ENCODE data around the gene SRP72.
"Not testable (repeated sequence)": the region's sequence is repeated elsewhere in the genome, so short reads cannot be mapped to it uniquely, and the experiment has no call there.

Gene SRP72

GRCh38 chr4:56464581-56464980, 2.8 kb upstream of the SRP72 start:
- in situ Hi-C loops (cut with HindIII; ENCODE audit: low sequenced_read_pairs) = loop anchor here (5.0 kb wide), 2 partner anchors 67 to 73 kb away; no protein-coding TSS in a partner anchor

DNA sequence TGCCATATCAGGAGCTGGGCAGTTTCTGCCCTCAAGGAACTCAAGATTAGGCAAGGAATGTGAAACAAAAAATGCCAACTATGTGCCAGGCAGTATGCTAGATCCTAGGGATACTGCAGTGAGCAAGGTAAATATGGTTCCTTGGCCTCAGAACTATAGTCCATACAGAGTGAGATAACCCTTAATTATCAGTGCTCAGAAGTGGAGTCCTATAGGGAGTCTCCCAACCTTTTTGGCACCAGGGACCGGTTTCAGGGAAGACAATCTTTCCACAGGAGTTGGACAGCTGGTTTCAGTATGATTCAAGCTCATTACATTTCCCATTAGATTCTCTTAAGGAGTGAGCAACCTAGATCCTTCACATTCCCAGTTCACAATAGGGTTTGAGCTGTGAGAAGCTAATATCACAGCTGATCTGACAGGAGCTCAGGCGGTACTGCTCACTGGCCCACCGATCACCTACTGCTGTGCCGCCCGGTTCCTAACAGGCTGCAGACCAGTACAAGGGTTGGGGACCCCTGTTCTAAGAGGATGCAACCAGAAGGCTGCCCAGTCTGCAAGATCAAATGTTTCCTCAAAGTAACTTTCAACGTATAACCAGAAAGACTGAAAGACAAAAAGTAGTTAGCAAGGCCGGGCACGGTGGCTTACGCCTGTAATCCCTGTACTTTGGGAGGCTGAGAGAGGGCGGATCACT, 1.7 kb upstream of the SRP72 start:
- in situ Hi-C loops (cut with HindIII; ENCODE audit: low sequenced_read_pairs) = no loop called here

DNA sequence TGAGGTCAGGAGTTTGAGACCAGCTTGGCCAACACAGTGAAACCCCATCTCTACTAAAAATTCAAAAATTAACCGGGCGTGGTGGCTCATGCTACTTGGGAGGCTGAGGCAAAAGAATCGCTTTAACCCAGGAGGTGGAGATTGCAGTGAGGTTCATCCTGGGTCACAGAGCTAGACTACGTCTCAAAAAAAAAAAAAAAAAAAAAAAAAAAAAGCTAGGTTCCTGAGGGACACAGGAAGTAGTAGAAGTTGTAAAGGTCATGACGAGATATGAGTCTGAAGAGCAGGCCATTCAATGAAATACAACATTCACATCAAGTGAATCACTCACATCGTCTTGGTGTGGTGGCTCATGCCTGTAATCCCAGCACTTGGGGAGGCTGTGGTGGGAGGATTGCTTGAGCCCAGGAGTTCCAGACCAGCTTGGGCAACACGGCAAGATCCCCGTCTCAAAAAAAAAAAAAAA, 1.1 kb upstream of the SRP72 start:
- in situ Hi-C loops (cut with HindIII; ENCODE audit: low sequenced_read_pairs) = not testable (repeated sequence)

GRCh38 chr4:56466910-56467283, 520 bp upstream of the SRP72 start:
- in situ Hi-C loops (cut with HindIII; ENCODE audit: low sequenced_read_pairs) = no loop called here

- in situ Hi-C loops (cut with HindIII; ENCODE audit: low sequenced_read_pairs) = no loop called here
Measured at GRCh38 chr4:56468097-56468422, 643 bp downstream of the SRP72 start.

DNA sequence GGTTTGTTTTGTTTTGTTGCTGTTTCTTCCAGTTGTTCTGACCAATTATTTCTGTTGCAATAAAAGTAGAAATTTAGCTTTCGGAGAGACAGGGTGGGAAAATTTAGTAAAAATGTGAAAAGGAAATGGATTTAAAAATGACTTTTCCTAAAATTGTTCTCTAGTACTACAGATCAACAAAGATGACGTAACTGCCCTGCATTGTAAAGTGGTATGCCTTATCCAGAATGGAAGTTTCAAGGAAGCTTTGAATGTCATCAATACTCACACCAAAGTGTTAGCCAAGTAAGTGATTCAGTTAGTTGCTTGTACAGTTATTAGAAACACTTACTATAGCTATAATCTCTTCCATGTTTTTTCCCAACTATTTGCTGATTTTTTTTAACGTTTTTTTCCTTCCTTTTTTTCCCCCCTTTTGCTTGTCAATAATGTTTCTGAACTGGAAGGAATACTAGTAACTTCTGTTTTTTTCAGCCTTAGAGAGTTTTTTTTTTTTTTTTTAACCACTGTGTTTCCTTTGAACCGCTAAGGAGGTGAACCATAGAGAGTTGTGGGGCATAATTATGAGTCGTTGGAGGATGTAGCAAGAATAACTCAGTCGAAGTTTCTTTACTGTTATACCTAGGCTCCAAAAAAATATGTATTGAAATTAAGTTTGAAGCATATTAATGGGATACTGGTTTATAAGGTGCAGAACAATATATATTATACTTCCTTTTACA, 2.2 kb downstream of the SRP72 start:
- in situ Hi-C loops (cut with HindIII; ENCODE audit: low sequenced_read_pairs) = no loop called here

DNA sequence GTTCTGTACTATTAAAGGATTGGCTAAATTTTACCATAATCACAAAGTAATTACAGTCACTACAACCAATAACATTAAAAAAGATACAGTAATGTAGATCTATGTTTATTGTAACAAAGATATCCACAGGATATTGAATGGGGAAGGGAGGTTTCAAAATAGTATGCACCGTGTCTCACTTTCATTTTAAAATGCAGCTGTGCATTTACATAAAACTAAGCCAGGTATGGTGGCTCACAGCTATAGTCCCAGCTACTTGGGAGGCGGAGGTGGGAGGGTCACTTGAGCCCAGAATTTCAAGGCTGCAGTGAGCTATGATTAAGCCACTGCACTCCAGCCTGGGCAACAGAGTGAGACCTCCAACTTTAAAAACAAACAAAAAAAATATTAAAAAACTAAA, 8.5 kb downstream of the SRP72 start:
- in situ Hi-C loops (cut with HindIII; ENCODE audit: low sequenced_read_pairs) = no loop called here

DNA sequence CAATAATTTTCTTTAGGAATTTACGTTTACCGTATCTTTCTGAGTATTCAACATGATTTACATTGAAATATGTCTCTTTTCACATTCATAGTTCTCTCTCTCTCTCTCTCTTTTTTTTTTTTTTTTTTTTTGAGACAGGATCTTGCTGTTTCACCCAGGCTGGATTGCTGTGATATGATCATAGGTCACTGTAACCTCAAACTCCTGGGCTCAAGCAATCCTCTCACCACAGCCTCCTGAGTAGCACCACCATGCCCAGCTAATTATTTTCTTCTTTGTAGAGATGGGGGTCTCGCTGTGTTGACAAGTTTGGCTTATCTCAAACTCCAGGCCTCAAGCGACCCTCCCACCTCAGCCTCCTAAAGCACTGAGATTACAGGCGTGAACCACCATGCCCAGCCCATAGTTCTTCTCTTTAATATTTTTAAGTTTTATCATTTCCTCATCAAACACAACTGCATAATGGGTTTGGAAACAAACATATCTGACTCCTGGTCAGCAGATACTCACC, 9.8 kb downstream of the SRP72 start:
- in situ Hi-C loops (cut with HindIII; ENCODE audit: low sequenced_read_pairs) = no loop called here

DNA sequence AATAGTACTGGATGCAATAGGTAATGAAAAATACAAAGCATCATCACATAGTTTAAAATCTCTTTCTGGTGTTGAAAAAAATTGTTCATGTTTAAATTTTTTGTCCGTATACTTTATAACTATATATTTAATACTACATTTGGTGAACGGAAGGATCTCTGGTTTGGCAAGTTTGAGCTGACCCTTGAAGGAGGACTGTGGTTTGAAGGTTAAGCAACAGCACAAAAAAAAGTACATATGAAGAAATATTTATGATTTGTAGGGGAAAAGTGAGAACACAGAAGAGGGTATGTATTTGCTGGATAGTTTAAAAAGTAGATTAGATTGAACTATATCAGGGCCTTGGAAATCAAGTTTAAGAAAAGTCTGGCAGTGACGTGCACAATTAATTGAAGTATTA, 13.3 kb downstream of the SRP72 start:
- in situ Hi-C loops (cut with HindIII; ENCODE audit: low sequenced_read_pairs) = loop anchor here (5.0 kb wide), 1 partner anchor 47 kb away; no protein-coding TSS in a partner anchor

DNA sequence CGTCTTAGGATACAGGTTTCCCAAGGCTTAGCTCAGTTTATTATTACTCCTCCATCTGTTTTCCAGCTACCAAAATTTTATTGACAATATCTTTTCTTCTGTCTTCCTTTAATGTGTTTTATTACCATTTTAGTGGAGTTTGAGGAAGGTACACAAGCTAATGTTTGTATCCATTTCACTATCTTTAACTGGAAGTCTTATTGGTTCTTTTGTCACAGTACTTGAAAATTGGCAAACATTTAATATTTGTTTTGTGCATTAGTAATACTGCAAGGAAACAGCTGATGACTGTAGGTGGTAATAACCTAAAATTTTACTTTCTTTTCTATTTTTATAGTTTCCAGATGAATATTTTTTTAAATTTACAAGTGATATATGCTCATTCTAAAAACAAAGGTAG, 28.8 kb downstream of the SRP72 start:
- in situ Hi-C loops (cut with HindIII; ENCODE audit: low sequenced_read_pairs) = no loop called here

DNA sequence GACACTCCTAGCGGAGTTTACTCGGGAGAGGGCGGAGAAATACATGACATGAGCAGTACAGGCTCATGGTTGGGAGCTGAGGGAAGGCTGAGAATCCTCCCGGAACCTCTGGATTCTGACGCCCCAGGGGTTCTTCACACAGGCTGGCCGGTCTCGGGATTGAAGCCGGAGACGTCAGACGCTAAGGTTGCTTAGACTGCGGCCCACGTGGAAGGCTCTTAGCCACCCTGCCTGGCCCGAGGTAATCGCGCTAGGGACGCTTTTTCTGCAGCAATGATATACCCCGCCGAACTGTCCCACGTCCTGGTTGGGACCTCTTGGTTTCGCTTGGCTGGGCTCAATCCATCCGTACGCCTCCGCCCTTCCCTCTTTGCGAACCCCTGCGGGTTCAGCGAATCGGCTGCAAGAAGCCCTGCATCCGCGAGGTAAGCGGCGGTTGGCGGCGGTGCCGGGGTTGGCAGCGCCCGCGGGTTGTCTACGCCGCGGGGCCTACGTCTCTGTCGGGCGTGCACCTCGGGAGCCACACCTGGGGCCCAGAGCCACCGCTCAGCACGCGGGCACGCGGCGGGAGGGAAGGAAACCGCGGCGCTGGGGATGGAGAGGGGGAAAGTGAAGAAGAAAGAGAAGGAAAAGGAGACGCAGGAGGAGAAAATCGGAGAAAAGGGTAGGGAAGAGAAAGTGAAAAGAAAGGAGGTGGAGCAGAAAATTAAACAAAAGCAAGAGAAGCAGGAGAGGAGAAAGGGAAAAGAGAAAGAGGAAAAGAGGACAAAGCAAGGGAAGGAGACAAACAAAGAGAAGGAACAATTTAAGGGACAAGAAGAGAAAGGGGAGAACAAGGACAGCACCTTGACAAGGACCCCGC, 38.1 kb downstream of the SRP72 start, which contains the start of gene ARL9:
ARL9 (plus strand) TSS at position 523 of the 862 bp plus-strand sequence; CDS start at position 595, 72 bp downstream.
- in situ Hi-C loops (cut with HindIII; ENCODE audit: low sequenced_read_pairs) = no loop called here

DNA sequence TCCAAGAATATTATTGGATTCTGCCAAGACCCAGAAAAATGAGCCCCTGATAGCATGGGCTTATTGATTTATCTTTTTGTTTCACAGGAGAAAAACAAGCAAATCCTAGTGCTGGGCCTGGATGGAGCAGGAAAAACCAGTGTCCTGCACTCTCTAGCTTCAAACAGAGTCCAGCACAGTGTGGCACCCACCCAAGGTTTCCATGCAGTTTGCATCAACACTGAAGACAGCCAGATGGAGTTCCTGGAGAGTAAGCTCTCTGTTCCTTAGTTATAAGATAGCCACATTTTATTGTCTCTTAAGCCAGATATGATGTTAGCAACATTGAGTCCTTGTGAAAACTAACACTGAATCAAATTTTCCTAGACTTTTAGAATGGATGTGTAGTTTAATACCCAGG, 43.7 kb downstream of the SRP72 start:
- in situ Hi-C loops (cut with HindIII; ENCODE audit: low sequenced_read_pairs) = no loop called here

DNA sequence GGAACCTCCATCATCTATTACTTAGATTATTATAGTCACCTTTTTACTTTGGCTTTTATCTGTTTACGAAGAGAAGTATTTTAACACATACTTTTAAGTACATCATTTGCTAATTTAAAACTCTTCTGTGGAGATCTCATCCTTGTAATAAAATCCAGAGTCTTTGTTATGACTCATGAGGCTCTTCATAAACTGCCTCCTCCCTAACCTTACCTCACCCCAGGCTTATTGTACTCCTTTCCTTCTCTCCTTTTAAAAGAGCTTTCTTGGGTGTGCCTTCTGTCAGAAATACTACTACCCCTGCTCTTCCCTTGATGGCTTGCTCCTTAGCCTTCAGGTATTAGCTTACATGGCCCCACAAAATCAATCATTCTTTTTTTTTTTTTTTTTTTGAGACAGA, 44.7 kb downstream of the SRP72 start:
- in situ Hi-C loops (cut with HindIII; ENCODE audit: low sequenced_read_pairs) = no loop called here

DNA sequence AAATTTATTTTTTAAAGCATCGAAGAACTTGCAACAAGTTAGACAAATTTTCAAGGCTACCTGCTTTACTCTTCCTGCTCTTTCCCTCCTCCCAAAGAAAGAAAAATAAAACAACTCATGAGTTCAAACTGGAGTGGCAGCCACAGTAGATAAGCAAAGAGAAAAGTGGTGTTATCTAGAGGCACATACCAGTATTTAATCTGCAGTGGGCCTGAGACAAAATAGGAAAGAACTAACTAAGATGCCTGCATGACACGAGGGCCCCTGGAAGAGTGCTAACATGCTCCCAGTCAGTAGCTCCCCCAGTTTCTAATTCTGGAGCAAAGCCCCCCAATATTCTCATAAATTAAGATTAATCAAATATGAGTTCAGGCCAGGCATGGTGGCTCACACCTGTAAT, 46.1 kb downstream of the SRP72 start:
- in situ Hi-C loops (cut with HindIII; ENCODE audit: low sequenced_read_pairs) = no loop called here

DNA sequence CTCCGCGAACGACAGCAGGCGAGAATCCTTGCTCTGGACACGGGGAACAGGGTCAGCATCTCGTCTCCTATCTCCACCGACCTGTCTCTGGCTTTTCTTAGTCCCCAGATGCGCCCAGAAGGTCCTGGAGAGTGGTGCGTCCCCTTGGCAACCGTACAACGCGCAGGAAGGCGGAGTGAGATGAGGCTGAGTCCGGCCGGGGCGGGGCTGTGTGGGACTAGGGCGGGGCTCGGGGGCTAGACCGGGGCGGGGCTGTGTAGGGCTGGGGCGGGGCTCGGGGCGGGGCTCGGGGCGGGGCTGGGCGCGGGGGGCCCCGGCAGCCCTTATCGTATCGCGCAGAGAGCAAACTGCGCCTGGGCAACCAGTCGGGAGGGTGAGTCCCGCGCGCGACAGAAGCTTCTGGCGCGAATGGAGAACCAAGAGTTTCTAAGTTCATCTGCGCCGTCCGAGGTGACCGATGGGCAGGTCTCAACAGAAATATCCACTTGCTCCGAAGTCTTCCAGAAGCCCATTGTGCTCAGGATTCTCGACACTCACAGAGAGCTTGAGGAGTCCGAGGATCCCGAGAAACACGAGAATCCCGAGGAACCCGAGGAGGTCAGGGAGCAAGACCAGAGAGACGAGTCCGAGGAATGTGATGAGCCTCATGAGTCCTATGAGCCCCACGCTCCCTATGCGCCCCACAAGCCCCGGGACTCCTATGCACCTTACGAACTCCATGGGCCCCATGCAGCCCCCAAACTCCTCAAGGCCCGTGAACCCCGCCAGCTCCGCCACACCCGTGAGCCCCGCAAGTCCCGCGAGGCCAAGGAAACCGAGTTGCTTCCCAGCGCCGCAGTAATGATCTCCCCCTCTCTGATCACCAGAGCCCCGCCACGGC, 63.1 kb downstream of the SRP72 start:
- in situ Hi-C loops (cut with HindIII; ENCODE audit: low sequenced_read_pairs) = no loop called here

DNA sequence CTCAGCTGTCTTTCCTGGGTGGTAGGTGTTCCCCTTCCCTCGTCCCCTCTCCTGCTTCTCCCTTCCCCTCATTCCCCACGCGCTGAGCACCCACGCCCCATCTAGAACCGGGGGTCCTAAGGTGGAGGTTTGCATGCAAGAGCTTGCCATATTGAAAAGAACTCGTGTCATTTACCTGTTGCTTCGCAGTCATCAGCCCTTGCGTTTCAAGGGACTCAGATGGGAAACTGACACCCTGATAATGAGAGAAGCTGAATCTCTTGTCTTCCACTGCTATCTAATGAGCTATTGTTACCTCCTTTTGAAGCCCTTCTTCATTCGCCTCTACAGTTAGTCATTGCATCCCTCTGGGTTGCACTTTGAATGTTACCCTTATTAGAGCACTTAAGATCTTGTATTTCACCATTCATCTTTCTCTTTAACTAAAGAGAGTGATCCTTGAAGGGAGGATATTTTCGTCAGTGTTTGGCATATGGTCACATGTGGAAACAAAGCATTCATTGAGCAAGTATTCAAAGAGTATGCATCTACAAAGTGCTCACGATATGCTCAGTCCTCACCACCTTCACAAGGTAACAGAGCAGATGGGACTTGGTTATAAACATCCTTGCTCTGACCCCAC, 63.8 kb downstream of the SRP72 start:
- in situ Hi-C loops (cut with HindIII; ENCODE audit: low sequenced_read_pairs) = no loop called here

- in situ Hi-C loops (cut with HindIII; ENCODE audit: low sequenced_read_pairs) = no loop called here
Measured at GRCh38 chr4:56531823-56532222, 64.4 kb downstream of the SRP72 start.

DNA sequence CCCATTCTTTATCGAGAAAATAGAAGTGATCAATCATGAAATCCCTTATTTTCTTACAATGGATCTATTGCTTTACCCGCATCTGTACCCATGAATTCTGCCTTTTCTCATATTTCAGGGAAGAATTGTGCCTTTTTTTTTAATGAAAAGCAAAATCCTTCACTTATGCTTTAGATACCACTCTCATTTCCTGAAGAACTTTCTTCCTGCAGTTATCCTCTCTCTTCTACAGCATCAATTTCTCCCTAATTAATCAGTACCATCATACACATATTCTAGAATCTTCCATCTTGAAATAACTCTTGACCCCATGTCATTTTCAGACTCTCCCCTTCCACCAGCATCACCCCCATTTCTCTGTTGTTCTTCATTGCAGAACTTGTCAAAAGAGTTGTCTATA, 64.8 kb downstream of the SRP72 start:
- in situ Hi-C loops (cut with HindIII; ENCODE audit: low sequenced_read_pairs) = no loop called here

GRCh38 chr4:56535915-56536314, 68.5 kb downstream of the SRP72 start:
- in situ Hi-C loops (cut with HindIII; ENCODE audit: low sequenced_read_pairs) = loop anchor here (5.0 kb wide), 1 partner anchor 74 kb away; no protein-coding TSS in a partner anchor

DNA sequence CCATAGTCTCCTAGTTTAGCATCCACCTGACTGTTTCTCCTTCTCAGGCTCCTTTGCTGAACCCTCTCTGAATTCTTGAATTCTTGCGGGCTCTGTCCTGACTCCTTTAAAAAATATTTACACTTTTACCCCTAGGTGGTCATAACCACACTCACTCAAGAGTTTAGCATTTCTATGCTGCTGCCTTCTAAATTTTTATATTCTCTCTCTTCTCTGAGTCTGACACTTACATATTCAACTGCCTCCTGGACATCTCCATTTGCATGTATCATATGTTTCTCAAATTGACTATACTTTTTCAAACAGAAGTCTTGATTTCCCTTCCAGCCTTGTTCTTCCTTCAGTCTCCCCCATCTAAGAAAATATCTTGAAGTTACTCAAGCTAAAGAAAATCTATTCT, 69.7 kb downstream of the SRP72 start:
- in situ Hi-C loops (cut with HindIII; ENCODE audit: low sequenced_read_pairs) = loop anchor here (5.0 kb wide), 1 partner anchor 75 kb away; no protein-coding TSS in a partner anchor

Measured in endothelial cell of hepatic sinusoid (primary cell).